ENCODE data around the gene HOXB1. TPM values are rescaled to one million over a fixed set of nuclear protein-coding genes. Genes with fewer than 3 reads are reported as not detected.
A peak's percentile ranks its signal among the peaks of the same experiment; 100 is the strongest.

The HOXB1 gene
- total and polyA plus RNA-seq, 2 of the 8 experiments (the other 6 are each of a cell fraction or from before 2014, with no cell fraction given) = not detected

GRCh38 chr17:48565022-48565554 lies 34.3 kb upstream of the HOXB1 start:
- Histone ChIP-seq H3K23me2 (ENCODE audit: low read depth, low read length) (peaks cover 4% of the 10 kb centered on the region; the same call in 1 of the 2 replicates), H2BK12ac (ENCODE audit: low read depth, low read length) (peak overlapping the region; percentile 18; the same call in 1 of the 2 replicates), H3K56ac (replicated peaks; ENCODE audit: insufficient read length, low read depth, low read length) (no peak overlapping the region), H3K4me1 (replicated peaks in 1 of 4; ENCODE audit: control insufficient read depth in 3 of 4, insufficient read depth in 4 of 4, low read length in 3 of 4) (peaks cover 0 to 5% (median 4%) of the 10 kb centered on the region in 4 experiments; a peak in 5 of 7 replicates), H4K8ac (ENCODE audit: extremely low read depth, insufficient read depth, low read length) (no peak overlapping the region), H3K4me3 (ENCODE audit: extremely low read depth in 1 of 4, insufficient read depth in 2 of 4, low read depth in 3 of 4, low read length in 4 of 4) (no peak overlapping the region), H4K20me1 (replicated peaks in 1 of 2; ENCODE audit: control insufficient read depth in 1 of 2, insufficient read depth in 2 of 2, low read length in 2 of 2) (peaks cover 2 to 34% of the 10 kb centered on the region in 2 experiments), H3K4me2 (ENCODE audit: insufficient read depth in 1 of 2, low read depth in 2 of 2, low read length in 2 of 2) (peak overlapping the region in 1 of 2 experiments; percentile 7; a peak in 1 of 4 replicates), H2BK5ac (ENCODE audit: low read depth, low read length) (no peak overlapping the region), H3K27me3 (replicated peaks in 1 of 4; ENCODE audit: control insufficient read depth in 3 of 4, extremely low read depth in 1 of 4, insufficient read depth in 3 of 4, low read length in 3 of 4) (peaks cover 99 to 100% (median 100%) of the 10 kb centered on the region in 4 experiments), H3K36me3 (ENCODE audit: control insufficient read depth in 2 of 4, insufficient read depth in 4 of 4, low read length in 3 of 4) (peaks cover 0 to 5% (median 0%) of the 10 kb centered on the region in 4 experiments; a peak in 1 of 8 replicates), H3K23ac (ENCODE audit: insufficient read length) (no peak overlapping the region), H4K91ac (replicated peaks; ENCODE audit: insufficient read length, low read length) (no peak overlapping the region), H3K9ac (replicated peaks in 1 of 4; ENCODE audit: extremely low read depth in 1 of 4, low read depth in 3 of 4, low read length in 3 of 4) (no peak overlapping the region), H2AK5ac (ENCODE audit: low read depth, low read length) (no peak overlapping the region), H3K4ac (replicated peaks; ENCODE audit: insufficient read length, low read depth, low read length) (no peak overlapping the region), H3K79me2 (ENCODE audit: control insufficient read depth in 1 of 2, insufficient read depth in 2 of 2, low read length in 2 of 2) (no peaks in the 10 kb centered on the region), H3K14ac (ENCODE audit: insufficient read length) (no peak overlapping the region), H3K79me1 (ENCODE audit: low read depth, low read length) (no peaks in the 10 kb centered on the region), H2BK20ac (ENCODE audit: low read length) (no peak overlapping the region), H2BK120ac (replicated peaks; ENCODE audit: low read depth, low read length) (no peak overlapping the region), H2BK15ac (ENCODE audit: low read length) (no peak overlapping the region), H3K27ac (ENCODE audit: low read depth, low read length) (no peak overlapping the region), H3K18ac (ENCODE audit: extremely low read depth, low read length) (no peak overlapping the region), H3K9me3 (ENCODE audit: insufficient read depth in 2 of 2, low read depth in 1 of 2, low read length in 1 of 2) (no peaks in the 10 kb centered on the region), H4K5ac (ENCODE audit: insufficient read length, low read depth, low read length) (no peak overlapping the region), H2AFZ (ENCODE audit: low read length) (no peak overlapping the region)
- WGBS, 2 experiments (ENCODE audit: extremely low coverage in 1 of 2, insufficient coverage in 1 of 2, insufficient read length in 1 of 2, insufficient replicate concordance in 2 of 2, low coverage in 1 of 2, low lambda C conversion rate in 2 of 2, missing lambda C conversion rate in 1 of 2) = 3% methylated on average over 2 of the region's 2 CpGs; no CpG with 5 or more reads in 1 of the 2 experiments
- POLR2A ChIA-PET (ENCODE audit: partially characterized antibody) = no interaction called here
- CTCF ChIA-PET (ENCODE audit: partially characterized antibody) = interaction anchor here (0.8 to 3.1 kb wide), 6 partner anchors 9 to 72 kb away, joined by 3 to 10 read pairs (median 4); no protein-coding TSS in a partner anchor
- no peak for FAIRE-seq
- DNase-seq (ENCODE audit: low read depth in 1 of 2, low spot score in 2 of 2) = no peak
- TF ChIP-seq RNF2 (IDR thresholded peaks at IDR 0.05; ENCODE audit: borderline replicate concordance, low read depth, low read length, missing control alignments, poor library complexity, severe bottlenecking) (peak; percentile 78), TCF12 (IDR thresholded peaks at IDR 0.05; ENCODE audit: low read depth, low read length) (no peak), SUZ12 (IDR thresholded peaks at IDR 0.05; ENCODE audit: low read length) (peak; percentile 92; the same call in 1 of the 2 replicates), EZH2 (IDR thresholded peaks at IDR 0.05; ENCODE audit: low read depth, low read length, severe bottlenecking) (peak; percentile 88)
